ENCODE data around the gene PHF2.

GRCh38 chr9:93656426-93657239 is 80.2 kb downstream of the PHF2 start:
- TF ChIP-seq CTCF (IDR thresholded peaks at IDR 0.05) = no peak
- TF ChIP-seq REST (IDR thresholded peaks at IDR 0.05; ENCODE audit: low read depth, low read length) = no peak
- TF ChIP-seq POLR2AphosphoS5 (IDR thresholded peaks at IDR 0.05; ENCODE audit: low read depth, low read length) = no peak
- TF ChIP-seq MAX (IDR thresholded peaks at IDR 0.05; ENCODE audit: low read depth) = no peak
- no peak for TF ChIP-seq NRF1 (IDR thresholded peaks at IDR 0.05; ENCODE audit: low read depth, low read length)
- no peak for TF ChIP-seq RFX5 (IDR thresholded peaks at IDR 0.05; ENCODE audit: low read length)
- TF ChIP-seq USF1 (IDR thresholded peaks at IDR 0.05; ENCODE audit: borderline replicate concordance, low read depth) = no peak
- TF ChIP-seq TAF1 (IDR thresholded peaks at IDR 0.05; ENCODE audit: borderline replicate concordance, low read depth, low read length) = no peak
- no peak for TF ChIP-seq EP300 (IDR thresholded peaks at IDR 0.05; ENCODE audit: borderline replicate concordance in 1 of 2, low read depth in 1 of 2, low read length in 1 of 2)
- TF ChIP-seq RXRA (IDR thresholded peaks at IDR 0.05; ENCODE audit: borderline replicate concordance, low read depth) = no peak
- no peak for TF ChIP-seq GABPA (IDR thresholded peaks at IDR 0.05; ENCODE audit: low read depth)
- TF ChIP-seq SMC3 (IDR thresholded peaks at IDR 0.05; ENCODE audit: low read depth, low read length) = no peak

Measured in SK-N-SH (cell line).